ENCODE data around the gene TGIF1. TPM values are rescaled to one million over a fixed set of nuclear protein-coding genes. Genes with fewer than 3 reads are reported as not detected.

The TGIF1 gene
- total RNA-seq, 1 experiment from 2014 or later = 242 TPM

DNA sequence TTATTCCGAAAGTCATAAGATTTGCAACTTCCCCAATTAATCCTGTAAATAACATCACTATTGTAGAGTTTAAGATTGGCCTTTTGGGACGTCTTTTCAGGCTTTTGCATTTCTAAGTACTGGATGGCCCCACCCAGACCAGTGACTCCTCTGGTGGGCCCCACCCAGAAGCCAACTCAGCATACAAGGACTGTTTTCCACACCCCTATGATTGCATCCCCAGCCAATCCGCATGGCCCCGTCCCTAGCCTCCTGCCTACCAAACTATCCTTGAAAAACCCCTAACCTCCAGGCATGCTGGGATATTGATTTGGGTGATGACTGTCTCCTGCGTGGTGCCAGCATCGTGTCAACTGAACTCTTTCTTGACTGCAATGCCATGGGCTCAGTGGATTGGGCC is 24.5 kb upstream of the TGIF1 start:
- Histone ChIP-seq H3K4me2 (ENCODE audit: low read length) (no peak overlapping the region), H3K9me3 (ENCODE audit: control insufficient read depth in 1 of 2, insufficient read depth in 1 of 2, low read depth in 1 of 2, low read length in 2 of 2) (no peaks in the 10 kb centered on the region), H3K79me2 (ENCODE audit: insufficient read depth, low read length) (no peaks in the 10 kb centered on the region), H3K27me3 (ENCODE audit: insufficient read depth, low read length) (no peaks in the 10 kb centered on the region), H3K36me3 (ENCODE audit: control insufficient read depth in 1 of 2, insufficient read depth in 2 of 2, low read length in 2 of 2) (no peaks in the 10 kb centered on the region), H3K27ac (ENCODE audit: low read depth, low read length) (no peak overlapping the region), H3K4me3 (replicated peaks in 1 of 2; ENCODE audit: low read depth in 1 of 2, low read length in 2 of 2) (no peak overlapping the region), H2AFZ (ENCODE audit: low read depth, low read length, poor library complexity, severe bottlenecking) (no peak overlapping the region), H3K9me2 (ENCODE audit: insufficient read depth) (no peaks in the 10 kb centered on the region), H3K4me1 (ENCODE audit: control insufficient read depth in 1 of 2, insufficient read depth in 2 of 2, low read length in 2 of 2) (no peaks in the 10 kb centered on the region), H3K9ac (ENCODE audit: low read length) (no peak overlapping the region), H4K20me1 (ENCODE audit: insufficient read depth) (no peaks in the 10 kb centered on the region)
- intact Hi-C loops (cut with micrococcal nuclease) = no loop called here
- no peak for DNase-seq (ENCODE audit: low read depth, low spot score)
- ATAC-seq = no peak
- RAD21 ChIA-PET (ENCODE audit: low non-redundant PET in 1 of 2, low total read pairs in 2 of 2, uncharacterized antibody in 2 of 2, unreplicated experiment in 2 of 2) = no interaction called here
- no TSS peak for BruUV-seq (replicated peaks)
- POLR2A ChIA-PET = no interaction called here
- TF ChIP-seq SRF (IDR thresholded peaks at IDR 0.05; ENCODE audit: low read depth) (no peak), SIN3A (IDR thresholded peaks at IDR 0.05; ENCODE audit: low read depth) (no peak), ZFX (IDR thresholded peaks at IDR 0.05) (no peak), EGR1 (IDR thresholded peaks at IDR 0.05; ENCODE audit: low read depth) (no peak), RAD21 (IDR thresholded peaks at IDR 0.05; ENCODE audit: low read depth) (no peak)
- CTCF ChIA-PET = no interaction called here

- POLR2A ChIA-PET = no interaction called here
- BruUV-seq (replicated peaks) = no TSS peak
- TF ChIP-seq FOSL1 (IDR thresholded peaks at IDR 0.05; ENCODE audit: low read depth) (no peak), POLR2A (IDR thresholded peaks at IDR 0.05; ENCODE audit: borderline replicate concordance, extremely low read depth, insufficient read depth, insufficient read length) (no peak), EGR1 (IDR thresholded peaks at IDR 0.05; ENCODE audit: low read depth) (no peak), SRF (IDR thresholded peaks at IDR 0.05; ENCODE audit: low read depth) (no peak), ELF1 (IDR thresholded peaks at IDR 0.05; ENCODE audit: borderline replicate concordance, low read depth) (no peak), EZH2phosphoT487 (IDR thresholded peaks at IDR 0.05; ENCODE audit: borderline replicate concordance) (no peak), REST (IDR thresholded peaks at IDR 0.05; ENCODE audit: low read depth) (no peak), ZFX (IDR thresholded peaks at IDR 0.05) (no peak), TCF7L2 (IDR thresholded peaks at IDR 0.05; ENCODE audit: borderline replicate concordance, extremely low read depth, insufficient read depth, insufficient read length) (no peak), POLR2AphosphoS5 (IDR thresholded peaks at IDR 0.05; ENCODE audit: low read depth, low read length) (no peak), CEBPB (IDR thresholded peaks at IDR 0.05; ENCODE audit: low read depth) (no peak), YY1 (IDR thresholded peaks at IDR 0.05; ENCODE audit: extremely low read depth, insufficient replicate concordance, low read depth, low read length) (no peak)
- TF ChIP-seq, protein P1, sequence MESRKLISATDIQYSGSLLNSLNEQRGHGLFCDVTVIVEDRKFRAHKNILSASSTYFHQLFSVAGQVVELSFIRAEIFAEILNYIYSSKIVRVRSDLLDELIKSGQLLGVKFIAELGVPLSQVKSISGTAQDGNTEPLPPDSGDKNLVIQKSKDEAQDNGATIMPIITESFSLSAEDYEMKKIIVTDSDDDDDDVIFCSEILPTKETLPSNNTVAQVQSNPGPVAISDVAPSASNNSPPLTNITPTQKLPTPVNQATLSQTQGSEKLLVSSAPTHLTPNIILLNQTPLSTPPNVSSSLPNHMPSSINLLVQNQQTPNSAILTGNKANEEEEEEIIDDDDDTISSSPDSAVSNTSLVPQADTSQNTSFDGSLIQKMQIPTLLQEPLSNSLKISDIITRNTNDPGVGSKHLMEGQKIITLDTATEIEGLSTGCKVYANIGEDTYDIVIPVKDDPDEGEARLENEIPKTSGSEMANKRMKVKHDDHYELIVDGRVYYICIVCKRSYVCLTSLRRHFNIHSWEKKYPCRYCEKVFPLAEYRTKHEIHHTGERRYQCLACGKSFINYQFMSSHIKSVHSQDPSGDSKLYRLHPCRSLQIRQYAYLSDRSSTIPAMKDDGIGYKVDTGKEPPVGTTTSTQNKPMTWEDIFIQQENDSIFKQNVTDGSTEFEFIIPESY (IDR thresholded peaks at IDR 0.05; ENCODE audit: extremely low read depth, insufficient replicate concordance, low read length) = no peak
- TF ChIP-seq, protein P2, sequence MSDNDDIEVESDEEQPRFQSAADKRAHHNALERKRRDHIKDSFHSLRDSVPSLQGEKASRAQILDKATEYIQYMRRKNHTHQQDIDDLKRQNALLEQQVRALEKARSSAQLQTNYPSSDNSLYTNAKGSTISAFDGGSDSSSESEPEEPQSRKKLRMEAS (IDR thresholded peaks at IDR 0.05) = no peak
- TF ChIP-seq, protein P3, sequence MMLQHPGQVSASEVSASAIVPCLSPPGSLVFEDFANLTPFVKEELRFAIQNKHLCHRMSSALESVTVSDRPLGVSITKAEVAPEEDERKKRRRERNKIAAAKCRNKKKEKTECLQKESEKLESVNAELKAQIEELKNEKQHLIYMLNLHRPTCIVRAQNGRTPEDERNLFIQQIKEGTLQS (IDR thresholded peaks at IDR 0.05) = no peak
Observed at GRCh38 chr18:3426074-3426473, 23.9 kb upstream of the TGIF1 start.

More at GRCh38 chr18:3426074-3426473, 23.9 kb upstream of the TGIF1 start:
- Histone ChIP-seq H3K9ac (ENCODE audit: low read length) (no peak overlapping the region), H3K4me3 (replicated peaks in 1 of 2; ENCODE audit: low read depth in 1 of 2, low read length in 2 of 2) (no peak overlapping the region), H3K79me2 (ENCODE audit: insufficient read depth, low read length) (no peaks in the 10 kb centered on the region), H3K36me3 (ENCODE audit: control insufficient read depth in 1 of 2, insufficient read depth in 2 of 2, low read length in 2 of 2) (no peaks in the 10 kb centered on the region), H4K20me1 (ENCODE audit: insufficient read depth) (no peaks in the 10 kb centered on the region), H3K4me1 (ENCODE audit: control insufficient read depth in 1 of 2, insufficient read depth in 2 of 2, low read length in 2 of 2) (no peaks in the 10 kb centered on the region), H3K27me3 (ENCODE audit: insufficient read depth, low read length) (no peaks in the 10 kb centered on the region), H3K9me3 (ENCODE audit: control insufficient read depth in 1 of 2, insufficient read depth in 1 of 2, low read depth in 1 of 2, low read length in 2 of 2) (no peaks in the 10 kb centered on the region), H3K27ac (ENCODE audit: low read depth, low read length) (no peak overlapping the region), H3K4me2 (ENCODE audit: low read length) (no peak overlapping the region), H3K9me2 (ENCODE audit: insufficient read depth) (no peaks in the 10 kb centered on the region), H2AFZ (ENCODE audit: low read depth, low read length, poor library complexity, severe bottlenecking) (no peak overlapping the region)
- RAD21 ChIA-PET (ENCODE audit: low non-redundant PET in 1 of 2, low total read pairs in 2 of 2, uncharacterized antibody in 2 of 2, unreplicated experiment in 2 of 2) = no interaction called here
- intact Hi-C loops (cut with micrococcal nuclease) = no loop called here
- CTCF ChIA-PET = no interaction called here
- ATAC-seq (no peak), DNase-seq (ENCODE audit: low read depth, low spot score) (no peak)

Data from HCT116 (cell line).